HG03565 (cell line): ENCODE results near the gene PIGL.

Experiments used
- ATAC-seq: cut with Tn5 transposase; IDR thresholded peaks from one replicate; pipeline ENCODE4 v1.9.1; 2021; ENCODE audit warnings: mild to moderate bottlenecking, moderate library complexity; ENCODE audit not compliant: unreplicated experiment

PIGL gene

DNA sequence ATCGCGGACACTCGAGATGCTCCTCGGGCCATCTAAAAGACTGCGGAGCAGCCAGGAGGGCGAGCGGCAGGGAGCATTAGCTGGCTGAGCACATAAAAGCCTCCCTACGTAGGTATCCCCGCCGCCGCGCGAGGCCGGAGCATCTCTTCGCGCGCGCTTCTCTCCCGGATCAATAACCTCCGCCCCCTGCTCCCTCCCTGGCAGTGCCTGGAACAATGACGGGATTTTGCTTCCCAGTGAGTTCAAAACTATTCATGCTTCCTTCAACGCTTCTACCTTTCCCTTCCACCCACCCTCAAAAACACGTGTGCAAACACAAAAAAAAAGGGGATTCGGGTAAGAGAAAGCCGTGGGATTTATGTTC lies 135.3 kb downstream of the PIGL start:
- no peak for ATAC-seq

- ATAC-seq, result peak; percentile 34
Observed at GRCh38 chr17:16352667-16353316, 135.8 kb downstream of the PIGL start.

DNA sequence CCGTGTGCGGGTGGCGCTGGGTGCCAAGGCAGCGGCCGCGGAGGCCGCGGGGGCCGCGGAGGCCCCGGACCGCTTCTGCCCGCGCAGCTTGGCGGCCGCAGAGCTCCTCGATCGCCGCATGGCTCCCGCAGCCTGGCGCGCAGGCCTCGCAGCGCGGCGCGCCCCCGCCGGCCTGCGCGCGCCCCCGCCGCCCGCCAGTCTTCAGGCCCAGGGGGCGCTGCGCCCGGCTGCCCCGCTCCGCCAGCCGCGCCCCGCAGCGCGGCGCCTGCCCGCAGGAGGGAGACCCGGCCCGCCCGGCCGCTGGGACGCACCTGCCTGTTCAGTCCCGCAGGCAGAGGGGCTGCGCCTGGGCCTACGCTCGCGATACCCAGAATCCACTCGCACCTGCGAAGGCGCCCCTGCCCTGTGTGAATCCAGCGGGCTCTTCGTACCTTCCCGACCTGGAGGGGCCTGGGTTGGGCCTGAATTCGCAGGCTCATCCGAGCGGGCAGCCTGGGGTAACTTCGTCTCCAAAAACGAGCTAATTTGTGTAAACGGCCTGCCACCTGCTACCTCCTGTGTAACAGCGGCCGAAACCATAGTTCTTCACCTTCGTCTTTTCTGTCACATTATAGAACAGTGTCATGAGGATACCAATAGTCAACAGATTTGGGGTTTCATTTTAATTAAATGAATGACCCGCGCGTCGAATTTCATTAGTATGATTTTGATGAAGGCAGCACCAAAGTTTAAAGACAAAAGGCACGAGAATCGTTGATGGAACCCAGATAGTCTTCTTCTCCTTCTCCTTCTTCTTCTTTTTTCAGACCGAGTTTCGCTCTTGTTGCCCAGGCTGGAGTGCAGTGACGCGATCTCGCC lies 136.5 kb downstream of the PIGL start, which contains the start of gene CENPV:
Gene CENPV (minus strand): TSS at position 153 of the 858 bp plus-strand sequence. CDS start 33 bp downstream, at position 120.
- ATAC-seq, result peak; percentile 51

DNA sequence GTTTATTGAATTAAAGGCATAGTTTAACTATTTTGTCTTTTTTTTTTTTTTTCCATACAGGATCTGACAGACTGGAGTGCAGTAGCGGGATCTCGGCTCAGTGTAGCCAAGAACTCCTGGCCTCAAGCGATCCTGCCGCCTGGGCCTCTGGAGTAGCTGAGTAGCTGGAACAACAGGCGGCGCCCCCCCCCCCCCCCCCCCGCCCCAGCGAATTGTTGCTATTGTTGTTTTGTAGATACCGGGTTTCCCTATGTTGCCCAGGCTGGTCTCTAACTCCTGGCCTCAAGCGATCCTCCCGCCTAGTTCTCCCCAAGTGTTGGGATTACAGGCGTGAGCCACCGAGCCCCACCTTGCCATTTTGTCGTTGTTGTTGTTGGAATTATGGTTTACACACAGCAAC lies 137.6 kb downstream of the PIGL start:
- no peak for ATAC-seq

DNA sequence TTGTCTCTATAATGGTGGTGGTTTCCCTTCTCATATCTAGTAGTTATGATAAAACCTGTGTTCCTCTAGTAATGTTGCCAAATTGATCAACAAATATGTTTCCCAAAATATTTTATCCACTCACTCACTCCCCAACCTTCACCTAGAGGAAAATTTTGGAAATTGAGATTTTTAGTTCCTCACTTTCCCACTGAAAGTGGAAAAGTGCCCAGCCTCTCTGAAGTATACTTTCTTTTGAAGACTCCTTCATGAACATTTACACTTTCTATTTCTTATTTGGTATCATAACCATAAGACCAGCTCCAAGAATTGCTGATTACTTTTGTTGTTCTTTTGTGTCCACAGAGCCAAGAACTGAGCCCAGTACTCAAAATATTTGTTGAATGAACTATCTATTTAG lies 141.4 kb downstream of the PIGL start:
- ATAC-seq, result no peak

GRCh38 chr17:16361874-16362273 lies 144.9 kb downstream of the PIGL start:
- no peak for ATAC-seq

DNA sequence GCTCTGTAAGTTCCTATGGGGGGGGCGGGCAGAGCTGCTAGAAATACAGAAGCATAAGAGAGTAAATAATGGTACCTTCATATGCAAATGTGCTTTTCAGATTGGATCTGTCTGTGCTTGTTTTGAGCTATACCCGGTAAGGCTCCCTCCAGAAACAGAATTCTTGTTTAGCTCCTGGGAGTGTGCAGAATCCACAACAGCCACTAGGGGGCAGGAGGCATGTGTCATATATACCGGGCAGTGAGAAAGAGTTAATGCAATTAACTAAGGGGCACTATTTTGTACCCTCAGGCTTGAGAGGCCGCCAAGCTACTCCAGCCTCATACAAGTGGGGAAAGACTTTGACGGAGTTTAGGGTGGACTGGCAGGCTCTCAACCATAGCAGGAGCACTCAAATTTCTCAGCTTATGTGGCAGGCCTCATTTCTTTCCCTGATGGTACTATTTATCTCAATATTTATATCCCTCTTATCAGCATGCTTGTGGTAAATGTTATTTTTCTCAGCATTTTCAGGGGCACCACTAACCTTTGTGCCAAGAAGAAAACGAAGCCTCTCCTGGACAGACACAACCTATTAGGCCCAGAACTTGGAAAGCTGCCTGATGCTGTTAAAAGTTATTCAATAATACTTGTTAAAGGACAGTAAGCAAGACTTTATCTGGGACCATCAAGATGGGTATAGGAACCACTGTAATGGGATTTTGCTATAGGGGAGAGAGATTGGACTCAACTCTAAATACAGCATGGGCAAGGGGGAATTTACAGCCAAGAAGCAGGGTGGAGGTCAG lies 146.9 kb downstream of the PIGL start:
- peak; percentile 71 for ATAC-seq

- no peak for ATAC-seq
Observed at GRCh38 chr17:16364625-16365024, 147.6 kb downstream of the PIGL start.

GRCh38 chr17:16371742-16372141 lies 154.7 kb downstream of the PIGL start:
- no peak for ATAC-seq

GRCh38 chr17:16374146-16374938 lies 157.3 kb downstream of the PIGL start:
- ATAC-seq, result no peak
